K562 (cell line): ENCODE results near the gene FUBP3. TPM values are rescaled to one million over a fixed set of nuclear protein-coding genes. Genes with fewer than 3 reads are reported as not detected.

Experiments
- ATAC-seq: fragments of 200-7000 bp; cut with Tn5 transposase; 3 replicates; pipeline ENCODE4 v1.9.1; 2020; ENCODE audit warnings: moderate library complexity
- BruUV-seq: library from RNA; stranded (reverse); fragments of 400-500 nt; replicated peaks from 2 replicates; lab custom pipeline; 2021; lab: Mats Ljungman, UMichigan
- CTCF ChIA-PET: fragments of 300-600 bp; formaldehyde crosslinking; extraction: SDS; loops from one replicate; lab custom pipeline; 2021; ENCODE audit warnings: low intra/inter-chr PET ratio; lab: Yijun Ruan, JAX
- POLR2A ChIA-PET: fragments of 300-600, 350-650 bp; sonication (Branson Sonifier 250); formaldehyde crosslinking; extraction: SDS; loops from one replicate; lab custom pipeline; 2021; ENCODE audit warnings: antibody characterized with exemption, inconsistent platforms; lab: Yijun Ruan, JAX
- DNase-seq, 4 experiments: peaks; one replicate each; pipeline versions ENCODE4 v3.0.0 to v3.0.0-alpha.2; 2011 to 2018; ENCODE audit warnings: low spot score in 3 of 4, mixed read lengths in 3 of 4; ENCODE audit errors: extremely low read depth in 1 of 4
- FAIRE-seq: peaks from 2 replicates; lab custom pipeline; 2011; peaks lifted over from hg19 to GRCh38; lab: Jason Lieb, UNC
- H2AFZ ChIP-seq: 2 replicates; pipeline ENCODE4 v1.6.0; 2011; ENCODE audit warnings: low read depth, low read length, control low read depth, inconsistent platforms
- H3K27ac ChIP-seq: fragments of 200-600 bp; 3 replicates; pipeline ENCODE4 v1.8.0; 2011; ENCODE audit warnings: low read depth, mild to moderate bottlenecking, control low read depth, inconsistent platforms, low read length, moderate library complexity, mixed read lengths; ENCODE audit errors: extremely low read depth
- H3K27me3 ChIP-seq, 2 experiments: fragments of 300-600 bp in 1 of 2; 2 replicates in 1 of 2; 3 replicates in 1 of 2; pipeline versions ENCODE4 v1.6.0 to v1.8.0; 2011; ENCODE audit warnings: inconsistent platforms in 2 of 2, low read length in 2 of 2, mild to moderate bottlenecking in 1 of 2, mixed read lengths in 1 of 2, moderate library complexity in 1 of 2; ENCODE audit not compliant: control insufficient read depth in 2 of 2, insufficient read depth in 2 of 2
- H3K36me3 ChIP-seq: fragments of 300-600 bp; 3 replicates; pipeline ENCODE4 v1.8.0; 2011; ENCODE audit warnings: mild to moderate bottlenecking, low read length, inconsistent platforms; ENCODE audit not compliant: control insufficient read depth, insufficient read depth
- H3K4me1 ChIP-seq, 2 experiments: fragments of 200-600 bp in 1 of 2; replicated peaks in 1 of 2; 2 replicates in 1 of 2; 3 replicates in 1 of 2; pipeline versions ENCODE4 v1.5.1 to v1.8.0; 2011; ENCODE audit warnings: inconsistent platforms in 2 of 2, low read length in 2 of 2, mild to moderate bottlenecking in 1 of 2, mixed read lengths in 1 of 2, moderate library complexity in 1 of 2; ENCODE audit not compliant: control insufficient read depth in 2 of 2, insufficient read depth in 2 of 2
- H3K4me2 ChIP-seq: 2 replicates; pipeline ENCODE4 v1.6.1; 2011; ENCODE audit warnings: low read length, control low read depth, inconsistent platforms, mixed read lengths; ENCODE audit not compliant: insufficient read depth
- H3K4me3 ChIP-seq: fragments of 200-600 bp; sonication (generic), shearing (Covaris generic); 2 replicates; pipeline ENCODE4 v1.5.1; 2016; ENCODE audit warnings: control low read depth, inconsistent platforms
- H3K79me2 ChIP-seq: fragments of 200-600 bp; 3 replicates; pipeline ENCODE4 v1.8.0; 2011; ENCODE audit warnings: low read length, inconsistent platforms; ENCODE audit not compliant: control insufficient read depth, insufficient read depth
- H3K9ac ChIP-seq, 2 experiments: 2 replicates each; pipeline versions ENCODE4 v1.6.0 to v1.6.1; 2011; ENCODE audit warnings: low read depth in 2 of 2, low read length in 2 of 2, control low read depth in 1 of 2, inconsistent platforms in 1 of 2, mild to moderate bottlenecking in 1 of 2, mixed read lengths in 1 of 2; ENCODE audit not compliant: insufficient read depth in 1 of 2
- H3K9me1 ChIP-seq: one replicate; pipeline ENCODE4 v1.6.0; 2011; ENCODE audit warnings: inconsistent platforms, mild to moderate bottlenecking, low read length, moderate library complexity; ENCODE audit not compliant: control insufficient read depth, insufficient read depth
- H3K9me3 ChIP-seq: replicated peaks from 2 replicates; pipeline ENCODE4 v1.5.1; 2011; ENCODE audit warnings: low read depth, low read length, inconsistent platforms; ENCODE audit not compliant: control insufficient read depth, insufficient read depth
- H4K20me1 ChIP-seq: replicated peaks from 2 replicates; pipeline ENCODE4 v1.6.1; 2011; ENCODE audit warnings: low read length, inconsistent platforms, mixed read lengths; ENCODE audit not compliant: control insufficient read depth, insufficient read depth
- FOXO4 ChIP-seq: fragments of 450-650 bp; formaldehyde crosslinking; IDR thresholded peaks from 2 replicates; pipeline ENCODE4 v1.4.0; 2020; ENCODE audit warnings: mild to moderate bottlenecking, moderate library complexity
- MCM2 ChIP-seq: fragments of 450-650 bp; IDR thresholded peaks from 2 replicates; pipeline ENCODE4 v1.6.1; 2017; ENCODE audit warnings: low read depth, mild to moderate bottlenecking
- MEF2A ChIP-seq: IDR thresholded peaks from 2 replicates; pipeline ENCODE4 v1.6.1; 2011; ENCODE audit warnings: low read depth, mild to moderate bottlenecking, low read length, moderate library complexity; ENCODE audit not compliant: control insufficient read depth
- MTF1 ChIP-seq: fragments of 250-450 bp; sonication (Bioruptor Pico); IDR thresholded peaks from 2 replicates; pipeline ENCODE4 v1.9.0; 2021; ENCODE audit warnings: moderate library complexity, mild to moderate bottlenecking, inconsistent platforms, borderline replicate concordance
- PTTG1 ChIP-seq: fragments of 450-650 bp; IDR thresholded peaks from 2 replicates; pipeline ENCODE4 v1.6.1; 2016; ENCODE audit warnings: low read depth, mild to moderate bottlenecking, missing genetic modification characterization, missing compliant biosample characterization
- TFAM ChIP-seq: fragments of 250-450 bp; sonication (Bioruptor Pico); conservative IDR thresholded peaks from 2 replicates; pipeline ENCODE4 v1.5.0; 2021; ENCODE audit warnings: mild to moderate bottlenecking, moderate library complexity
- XRCC3 ChIP-seq: fragments of 450-650 bp; IDR thresholded peaks from 2 replicates; pipeline ENCODE4 v1.6.1; 2017; ENCODE audit warnings: mild to moderate bottlenecking, moderate library complexity
- ZBTB7A ChIP-seq: IDR thresholded peaks from 2 replicates; pipeline ENCODE4 v1.6.1; 2011; ENCODE audit warnings: low read depth, mild to moderate bottlenecking, low read length, moderate library complexity, borderline replicate concordance; ENCODE audit not compliant: control insufficient read depth
- ZNF707 ChIP-seq: fragments of 250-450 bp; sonication (Bioruptor Pico); conservative IDR thresholded peaks from 2 replicates; pipeline ENCODE4 v1.8.0; 2022; ENCODE audit warnings: inconsistent platforms, mild to moderate bottlenecking, moderate library complexity
- WGBS: fragments of 100-300 bp; shearing (Covaris generic); methylation state at CpG from one replicate; pipeline ENCODE4 v1.1.6; 2016; ENCODE audit warnings: low coverage, mixed read lengths; ENCODE audit not compliant: insufficient coverage; ENCODE audit errors: missing lambda C conversion rate; 5-methylcytosine and 5-hydroxymethylcytosine counted together
- in situ Hi-C: fragments of 300-500 bp; cut with MboI; formaldehyde crosslinking; loops from 4 replicates; pipeline ENCODE4 v1.15.0; 2018; ENCODE audit warnings: inconsistent platforms, mixed read lengths
- intact Hi-C: fragments of 100-400 bp; cut with micrococcal nuclease; formaldehyde crosslinking; loops from 2 replicates; pipeline ENCODE4 v1.14.2; 2022
- polyA plus RNA-seq, 8 experiments: library from polyadenylated mRNA; depleted of rRNA in 4 of 8; stranded (reverse) in 5 of 8; unstranded in 3 of 8; fragments of >200 nt; fragmentation: Nextera tagmentation in 2 of 8; fragmentation: Illumina TruSeq in 1 of 8; extraction: Ambion mirVana in 2 of 8; extraction: Trizol in 1 of 8; gene quantifications; 2 replicates each; pipeline versions ENCODE4 v1.2.1 to v1.2.3, GENCODE V29; 2011 to 2014; ENCODE audit warnings: inconsistent platforms in 1 of 8, missing spikeins in 1 of 8
- total RNA-seq, 7 experiments: library from RNA; depleted of rRNA in 6 of 7; stranded (reverse); fragments of >200 nt in 6 of 7; fragmentation: Illumina TruSeq in 2 of 7; extraction: Trizol in 2 of 7; gene quantifications; 2 replicates each; pipeline versions ENCODE4 v1.2.1 to v1.2.3, GENCODE V29; 2011 to 2021; ENCODE audit warnings: low replicate concordance in 1 of 7

The FUBP3 gene
- total and polyA plus RNA-seq, 9 of the 15 experiments (the other 6 are each of a cell fraction or from before 2014, with no cell fraction given): 3.0 to 64.0 (median 48.1) TPM

- TF ChIP-seq ZBTB7A (no peak), MEF2A (no peak), XRCC3 (no peak)
- TF ChIP-seq, all 486 proteins: peak for 0
Observed at GRCh38 chr9:130544364-130544763, 35.0 kb upstream of the FUBP3 start (continued).

GRCh38 chr9:130548103-130548502, 31.3 kb upstream of the FUBP3 start:
- ChIA-PET POLR2A (interaction anchor here (1.0 to 1.3 kb wide), 2 partner anchors 31 to 36 kb away, joined by 3 to 4 read pairs; partner anchors contain the start of gene FUBP3), CTCF (no interaction called here)
- Histone ChIP-seq H3K4me3 (no peak overlapping the region), H3K27ac (no peak overlapping the region), H3K4me1 (peaks cover 0 to 10% of the 10 kb centered on the region in 2 experiments; a peak in 2 of 5 replicates), H3K79me2 (no peaks in the 10 kb centered on the region), H3K9me3 (peaks cover 3% of the 10 kb centered on the region; the same call in 1 of the 2 replicates), H3K36me3 (no peaks in the 10 kb centered on the region), H4K20me1 (no peaks in the 10 kb centered on the region), H3K9me1 (no peaks in the 10 kb centered on the region), H3K27me3 (no peaks in the 10 kb centered on the region), H3K9ac (no peak overlapping the region), H3K4me2 (no peak overlapping the region), H2AFZ (peak overlapping the region; percentile 55; the same call in 1 of the 2 replicates)
- intact Hi-C loops: no loop called here
- BruUV-seq: no TSS peak
- ATAC-seq (no peak), DNase-seq (no peak), FAIRE-seq (no peak)
- in situ Hi-C loops: no loop called here
- 67% methylated on average over 6 of the region's 6 CpGs for WGBS
- TF ChIP-seq MTF1 (no peak), MCM2 (no peak), FOXO4 (CRISPR knock-in tag) (no peak), ZNF707 (CRISPR knock-in tag) (no peak), PTTG1 (tag) (no peak), TFAM (CRISPR knock-in tag) (no peak)
